Activated T-helper 9 cell treated with anti-CD3 and anti-CD28 coated beads, Interleukin-2, amount 50 U/mL, for 16 hours (primary cell): ENCODE measurements around the gene TBC1D2.
"Not testable (repeated sequence)": the region's sequence is repeated elsewhere in the genome, so short reads cannot be mapped to it uniquely, and the experiment has no call there.

ENCODE experiments used
- DNase-seq: peaks from one replicate; pipeline ENCODE4 v3.0.0-alpha.2; 2020; ENCODE audit warnings: low read depth

TBC1D2 gene

DNA sequence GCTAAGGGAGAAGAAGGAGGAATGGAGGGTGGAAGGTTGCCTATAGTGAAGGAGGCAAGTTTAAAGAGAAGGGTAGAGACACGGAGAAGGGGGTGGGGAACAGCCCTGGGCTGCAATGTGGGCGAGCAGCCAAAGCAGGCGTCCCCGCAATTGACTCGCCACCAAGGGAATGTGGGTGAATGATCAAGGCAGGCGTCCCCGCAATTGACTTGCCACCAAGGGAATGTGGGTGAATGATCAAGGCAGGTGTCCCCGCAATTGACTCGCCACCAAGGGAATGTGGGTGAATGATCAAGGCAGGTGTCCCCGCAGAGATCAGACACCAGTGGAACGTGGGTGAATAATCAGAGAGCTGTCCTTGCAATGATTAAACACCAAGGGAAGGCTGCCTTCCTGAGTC is 14.8 kb upstream of the TBC1D2 start:
- DNase-seq = not testable (repeated sequence)

DNA sequence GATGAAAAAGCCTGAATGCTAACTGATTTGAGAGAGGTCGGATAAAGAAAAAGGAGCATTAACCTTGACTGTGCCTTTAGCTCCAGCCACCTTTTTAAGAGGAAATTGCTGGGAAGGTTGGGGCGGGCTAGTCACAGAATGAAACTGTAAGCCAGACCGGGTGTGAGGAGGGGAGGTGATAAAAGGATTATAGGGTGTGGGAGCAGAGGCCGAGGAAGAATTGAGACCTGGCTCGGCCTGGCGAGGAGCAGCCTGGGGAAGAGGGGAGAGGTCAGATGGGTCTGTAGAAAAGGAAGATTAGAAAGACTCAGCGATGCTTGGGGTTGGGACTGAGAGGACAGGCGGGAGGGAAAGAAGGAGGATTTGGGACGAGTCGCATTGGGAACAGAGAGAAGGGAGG is 14.2 kb upstream of the TBC1D2 start:
- not testable (repeated sequence) for DNase-seq

DNA sequence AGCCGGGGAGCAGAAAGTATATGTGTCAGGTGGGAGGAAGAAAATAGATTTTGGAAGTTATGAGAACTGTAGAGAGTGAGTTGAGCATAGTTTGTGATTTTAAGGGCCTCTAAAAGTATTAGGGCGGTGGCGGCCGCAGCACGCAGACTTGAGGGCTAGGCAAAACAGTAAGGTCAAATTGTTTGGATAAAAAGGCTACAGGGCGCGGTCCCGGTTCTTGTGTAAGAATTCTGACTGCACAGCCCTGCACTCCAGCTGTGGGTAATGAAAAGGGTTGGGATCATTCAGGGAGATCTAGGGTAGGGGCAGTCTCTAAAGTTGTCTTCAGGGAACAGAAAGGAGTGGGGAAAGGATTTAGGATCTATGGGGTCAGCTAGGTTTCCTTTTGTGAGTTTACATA is 12.1 kb upstream of the TBC1D2 start:
- DNase-seq = not testable (repeated sequence)

DNA sequence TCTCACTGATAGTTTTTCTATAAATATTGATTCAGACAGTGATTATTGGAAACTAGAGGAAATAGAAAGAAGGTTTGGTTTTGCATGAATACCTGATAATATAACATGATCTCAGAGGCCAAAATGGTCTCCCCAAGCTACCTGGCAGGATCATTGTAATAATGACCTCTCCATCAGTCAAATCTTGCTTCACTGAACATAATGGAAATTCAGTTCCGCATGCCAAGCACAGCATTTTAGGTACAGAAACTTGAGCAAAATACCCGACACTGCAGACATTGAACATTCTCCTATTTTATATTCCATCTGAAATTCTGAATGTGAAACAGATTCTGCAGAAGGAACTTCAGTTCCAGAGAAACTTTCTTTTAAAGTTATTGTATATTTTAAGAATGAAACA is 9.1 kb upstream of the TBC1D2 start:
- no peak for DNase-seq

DNA sequence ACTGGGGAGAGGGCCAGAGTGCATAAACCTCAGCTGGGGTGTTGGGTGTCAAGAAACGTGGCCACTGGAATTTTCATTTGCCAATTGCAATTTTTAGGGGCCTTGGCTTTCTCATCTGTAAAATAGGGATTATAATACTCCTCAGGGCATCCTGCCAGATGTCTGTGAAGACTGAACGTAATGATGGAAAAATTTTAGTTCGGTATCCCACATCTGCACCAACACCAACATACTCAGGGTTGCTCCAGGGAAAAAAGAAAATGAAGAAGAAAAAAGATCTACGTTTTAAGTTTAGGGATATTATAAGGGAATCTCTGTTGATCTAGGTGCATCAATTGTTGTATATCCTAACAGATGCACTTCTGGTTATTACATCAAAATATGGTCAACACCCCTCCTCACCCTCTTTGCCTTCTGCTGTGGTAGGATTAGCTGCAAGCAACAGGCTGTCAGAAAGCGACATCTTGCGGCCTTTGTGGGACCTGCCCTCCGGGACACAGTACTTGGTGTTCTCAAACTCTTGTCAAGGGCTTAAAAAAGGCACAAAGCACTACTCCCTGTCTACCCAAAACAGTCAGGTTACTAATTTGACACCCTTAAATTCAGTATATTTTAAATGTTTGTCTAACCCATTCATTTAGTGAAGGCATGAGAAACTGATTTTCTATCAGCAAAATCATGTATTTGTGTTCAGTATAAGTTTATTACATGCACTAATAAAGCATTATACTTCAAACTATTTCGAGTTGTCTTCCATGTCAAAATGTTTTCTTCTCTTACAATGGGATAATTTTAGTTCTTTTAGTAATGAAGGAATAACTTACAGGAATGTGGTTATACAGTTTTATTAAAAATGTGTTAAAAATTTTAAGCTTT is 8.3 kb upstream of the TBC1D2 start:
- DNase-seq = peak; percentile 65

DNA sequence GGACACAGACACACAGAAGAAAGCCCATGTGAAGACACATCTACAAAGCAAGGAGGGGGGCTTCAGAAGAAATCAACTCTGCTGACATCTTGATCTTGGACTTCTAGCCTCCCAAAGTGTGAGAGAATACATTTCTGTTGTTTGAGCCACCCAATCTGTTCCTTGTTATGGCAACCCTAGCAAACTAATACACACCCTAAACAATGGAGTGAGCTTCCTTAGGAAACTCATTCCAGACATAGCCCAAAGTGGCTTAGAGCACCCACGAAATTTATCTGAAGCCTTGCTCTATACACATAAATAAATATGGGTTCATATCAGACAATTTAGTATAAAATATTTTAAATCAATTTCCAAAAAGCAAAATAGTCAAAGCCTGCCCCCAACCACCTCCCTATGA is 7.6 kb upstream of the TBC1D2 start:
- DNase-seq = no peak

DNA sequence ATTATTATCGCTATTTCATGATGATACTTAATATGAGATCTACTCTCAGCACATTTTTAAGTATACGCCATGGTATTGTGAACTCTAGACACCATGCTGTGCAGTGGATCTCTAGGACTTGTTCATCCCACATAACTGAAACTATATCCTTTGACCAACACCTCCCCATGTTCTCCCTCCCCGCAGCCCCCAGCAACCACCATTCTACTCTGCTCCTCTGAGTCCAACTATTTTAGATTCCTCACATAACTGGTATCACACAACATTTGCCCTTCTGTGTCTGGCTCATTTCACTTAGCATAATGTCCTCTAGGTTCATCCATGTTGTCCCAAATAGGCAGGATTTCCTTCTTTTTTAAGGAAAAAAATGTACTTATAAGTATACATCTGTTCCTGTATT is 6.6 kb upstream of the TBC1D2 start:
- DNase-seq = no peak

DNA sequence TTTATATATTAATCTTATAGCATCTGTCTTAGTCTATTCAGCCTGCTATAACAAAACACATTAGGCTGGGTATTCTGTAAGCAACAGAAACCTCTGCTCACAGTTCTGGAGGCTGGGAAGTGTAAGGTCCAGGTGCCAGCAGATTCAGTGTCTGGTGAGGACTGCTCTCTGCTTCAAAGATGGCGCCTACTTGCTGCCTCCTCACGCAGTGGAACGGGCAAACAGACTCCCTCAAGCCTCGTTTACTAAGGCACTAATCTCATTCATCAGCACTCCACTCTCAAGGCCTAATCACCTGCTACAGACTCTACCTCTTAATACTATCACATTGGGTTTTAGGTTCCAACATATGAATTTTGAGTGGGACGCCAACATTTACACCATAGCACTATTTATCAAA is 5.2 kb upstream of the TBC1D2 start:
- DNase-seq = no peak

DNA sequence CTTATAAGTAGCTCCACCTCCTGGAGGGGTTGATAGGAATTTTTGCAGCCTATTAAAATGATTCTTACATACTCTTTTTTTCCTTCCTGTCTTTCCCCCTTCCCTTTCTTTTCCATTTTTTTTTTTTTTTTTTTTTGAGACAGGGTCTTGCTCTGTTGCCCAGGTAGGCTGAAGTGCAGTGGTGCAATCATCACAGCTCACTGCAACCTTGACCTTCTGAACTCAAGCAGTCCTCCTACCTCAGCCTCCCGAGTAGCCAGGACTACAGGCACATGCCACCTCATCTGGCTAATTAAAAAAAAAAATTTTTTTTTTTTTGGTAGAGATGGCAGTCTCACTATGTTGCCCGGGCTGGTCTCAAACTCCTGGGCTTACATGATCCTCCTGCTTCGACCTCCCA is 4.3 kb upstream of the TBC1D2 start:
- no peak for DNase-seq

DNA sequence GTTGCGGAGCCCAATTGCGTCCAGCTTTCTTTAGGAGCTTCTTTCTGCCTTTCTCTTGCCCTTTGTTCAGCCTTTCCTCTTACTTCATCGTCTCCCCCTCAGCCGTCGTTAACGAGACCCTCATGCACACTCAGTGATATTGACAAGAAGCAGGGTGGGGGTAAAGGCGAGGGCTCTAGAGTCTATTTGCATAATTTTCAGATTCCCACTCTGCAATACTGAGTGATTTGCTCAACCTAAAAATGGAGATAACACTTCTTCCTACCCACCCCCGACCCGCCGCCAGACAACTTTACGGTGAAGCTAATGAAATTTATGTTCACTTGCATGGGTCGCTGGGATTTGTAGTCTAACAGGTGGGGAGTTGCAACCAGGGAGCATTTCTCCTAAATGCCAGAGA is 1.3 kb upstream of the TBC1D2 start:
- DNase-seq = no peak

DNA sequence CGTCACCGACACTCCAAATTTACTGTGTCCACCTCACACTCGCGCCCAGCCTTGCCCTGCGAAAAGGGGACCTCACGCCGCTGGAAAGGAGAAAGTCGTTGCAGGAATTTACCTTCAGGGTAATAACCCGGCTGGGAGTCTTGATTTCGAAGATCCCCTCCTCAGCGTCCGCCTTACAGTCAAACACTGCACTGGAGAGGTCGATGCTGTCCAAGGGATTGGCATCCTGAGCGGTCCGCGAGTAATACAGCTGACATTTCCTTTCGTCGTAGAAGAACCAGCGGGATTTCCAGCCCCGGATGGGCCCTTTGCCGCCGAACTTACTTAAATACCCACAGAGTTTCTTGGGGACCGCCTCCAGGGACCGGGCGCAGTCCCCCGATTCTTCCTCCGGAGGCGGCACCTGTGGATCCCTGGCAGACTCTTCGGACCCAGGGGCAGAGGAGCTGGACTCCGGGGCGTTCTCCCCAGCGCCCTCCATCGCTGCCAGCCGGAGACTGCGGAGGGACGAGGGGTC is 330 bp downstream of the TBC1D2 start:
- DNase-seq = no peak

DNA sequence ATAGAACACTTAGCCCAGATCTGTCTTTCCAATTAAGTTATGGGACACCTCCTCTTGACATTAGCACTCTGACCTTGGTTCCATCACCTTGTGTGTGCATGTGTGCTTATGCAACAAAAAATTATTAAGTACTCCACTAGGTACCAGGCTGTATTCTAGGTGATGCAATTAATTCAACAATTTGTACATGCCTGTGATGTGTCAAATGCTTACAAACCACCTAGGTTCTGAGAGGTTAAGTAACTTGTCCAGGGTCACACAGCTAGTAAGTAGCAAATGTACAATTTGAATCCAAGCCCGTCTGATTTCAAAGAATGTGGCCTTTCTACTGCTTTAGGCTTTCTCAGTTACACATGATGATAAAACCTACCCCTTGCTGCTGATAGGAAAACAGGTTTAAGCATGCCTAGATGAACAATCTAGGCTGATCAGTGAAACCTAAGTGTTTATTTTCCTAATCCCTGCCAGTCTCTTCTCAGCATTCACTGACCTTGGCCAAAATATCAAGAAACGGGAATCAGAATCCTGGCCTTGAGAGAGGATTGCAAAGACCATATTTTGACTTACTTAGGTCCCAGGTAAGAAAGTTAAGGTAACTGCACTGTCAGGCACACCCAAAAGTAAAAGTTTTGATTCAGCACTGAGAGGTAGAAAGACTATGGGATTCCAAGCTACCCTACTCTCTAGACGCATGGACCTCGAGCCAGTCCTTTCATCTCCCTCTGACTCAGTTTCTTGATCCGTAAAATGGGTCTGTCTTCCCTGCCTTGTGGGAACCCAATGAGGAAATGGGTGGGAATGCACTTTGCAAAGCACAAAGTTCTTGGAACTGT is 1.0 kb downstream of the TBC1D2 start:
- no peak for DNase-seq

DNA sequence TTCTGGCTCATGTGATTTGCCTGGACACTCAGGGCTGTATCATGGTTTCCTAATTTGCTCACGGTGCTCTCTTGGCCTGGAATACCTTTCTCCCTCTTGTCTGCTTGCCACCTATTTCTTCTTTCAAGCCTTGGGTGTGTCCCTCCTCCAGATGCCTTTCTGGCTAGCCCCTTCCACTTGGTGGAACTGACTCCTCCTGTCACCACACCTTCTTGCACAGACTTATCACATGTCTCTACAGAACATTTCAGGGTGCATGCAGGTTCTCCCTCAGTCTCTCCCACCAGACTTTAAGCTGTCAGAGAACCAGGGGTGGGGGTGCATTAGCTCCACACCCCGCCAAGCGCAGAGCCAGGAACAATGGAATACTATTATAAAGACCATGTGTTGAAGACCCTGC is 1.9 kb downstream of the TBC1D2 start:
- DNase-seq = no peak

DNA sequence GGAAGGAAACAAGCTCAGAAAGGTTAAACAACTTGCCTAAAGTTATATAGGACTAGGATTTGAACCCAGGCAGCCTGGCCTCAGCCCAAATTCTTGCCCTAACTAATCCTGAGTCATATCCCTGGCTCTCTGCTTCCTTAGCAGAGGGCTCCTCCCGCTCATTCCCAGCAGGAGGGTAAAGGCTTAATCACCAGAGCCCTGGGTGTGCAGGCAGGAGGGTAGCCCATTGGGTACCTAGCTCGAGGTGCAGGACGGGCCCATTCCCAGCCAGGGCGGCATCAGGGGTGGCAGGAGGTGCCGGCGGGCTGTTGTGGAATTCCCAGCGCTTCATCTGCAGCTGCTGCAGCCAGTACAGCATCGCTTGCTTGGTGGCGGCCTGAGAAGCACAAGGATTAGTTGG is 3.9 kb downstream of the TBC1D2 start:
- DNase-seq = no peak

DNA sequence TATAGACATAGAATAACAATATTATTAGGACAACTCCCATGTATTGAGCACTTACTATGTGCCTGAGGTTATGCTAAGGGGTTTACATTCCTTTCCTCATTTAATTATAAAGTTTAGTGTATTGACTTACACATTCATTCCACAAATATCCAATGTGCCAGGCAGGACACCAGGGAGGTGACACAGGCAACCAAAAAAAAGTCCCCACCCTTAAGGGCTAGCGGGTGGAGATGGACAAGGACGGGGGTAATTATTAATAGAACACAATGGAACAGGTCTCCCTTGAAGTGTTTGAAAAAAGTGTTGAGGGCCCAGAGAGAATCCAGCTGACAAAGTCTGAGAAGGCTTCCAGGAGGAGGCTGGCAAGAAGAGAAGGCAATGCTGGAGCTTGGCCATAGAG is 5.7 kb downstream of the TBC1D2 start:
- no peak for DNase-seq

DNA sequence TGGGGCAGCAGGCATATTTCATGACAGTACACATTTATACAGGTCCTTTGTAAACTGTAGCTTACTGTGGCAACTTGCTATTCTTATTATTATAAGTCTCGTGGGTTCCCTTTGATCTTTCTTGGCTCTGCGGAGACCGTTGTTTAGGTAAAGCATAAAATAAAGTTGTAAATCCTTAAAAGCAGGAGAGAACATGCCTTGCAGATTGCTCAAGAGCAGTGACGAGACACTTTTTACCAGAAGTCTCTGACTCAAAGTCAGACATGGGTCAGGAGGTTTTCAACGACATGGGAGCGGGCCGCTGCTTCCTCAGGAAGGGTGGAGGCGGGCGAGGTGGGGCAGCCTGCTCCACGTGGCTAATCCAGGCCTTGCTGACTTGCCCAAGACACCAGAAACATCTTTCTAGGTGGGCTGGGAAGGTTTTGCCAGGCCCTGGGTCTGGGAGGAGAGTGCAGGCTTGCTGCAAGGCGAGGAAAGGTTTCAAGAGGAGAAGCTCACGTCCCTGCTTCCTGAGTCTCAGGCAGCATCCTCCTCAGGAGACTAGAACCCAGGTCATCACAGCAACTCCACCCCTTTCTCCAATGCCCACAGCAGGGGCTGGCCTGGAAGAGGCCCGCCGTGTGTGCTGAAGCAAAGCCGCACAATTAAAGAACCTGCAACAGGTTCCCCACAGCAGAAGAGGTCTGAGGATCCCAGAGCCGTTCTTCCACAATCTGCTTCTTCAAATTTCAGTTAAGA is 6.5 kb downstream of the TBC1D2 start:
- DNase-seq = no peak

DNA sequence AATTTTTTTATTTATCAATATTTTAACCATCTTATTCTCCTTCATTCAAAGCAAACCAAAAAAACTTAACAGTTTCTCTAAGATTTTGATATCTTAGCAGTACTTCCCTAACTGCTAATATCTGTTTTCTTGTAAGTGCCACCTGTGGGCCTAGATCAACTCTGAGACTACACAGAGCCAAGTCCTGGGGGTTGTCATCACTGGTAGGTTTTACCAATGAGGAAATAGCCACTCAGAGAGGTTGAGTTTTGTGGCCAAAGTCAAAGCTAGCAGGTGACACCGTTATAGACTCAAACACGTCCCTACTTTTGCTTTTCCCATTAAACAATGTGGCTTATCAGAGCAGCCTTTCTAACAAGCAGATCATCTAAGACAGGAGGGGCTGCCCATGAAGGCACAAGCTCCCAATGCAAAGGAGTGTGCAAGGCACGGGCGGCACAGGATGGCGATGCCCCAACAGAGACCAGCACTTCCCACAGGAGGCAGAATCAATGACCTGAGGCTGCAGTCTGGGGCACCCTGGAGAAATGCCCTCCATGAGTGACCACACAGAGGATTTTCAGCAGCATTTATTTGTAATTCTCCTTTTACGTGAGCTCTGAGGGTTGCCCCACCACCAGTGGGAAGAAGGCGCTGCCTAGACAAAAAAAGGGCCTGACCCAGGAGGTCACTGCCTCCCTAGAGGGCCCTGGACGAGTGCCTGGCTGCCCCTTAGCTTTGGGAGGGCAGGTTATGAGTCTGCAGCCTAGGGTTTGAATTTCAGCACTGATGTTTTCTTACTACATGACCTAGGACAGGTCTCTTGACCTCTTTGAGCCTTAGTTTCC is 7.4 kb downstream of the TBC1D2 start:
- DNase-seq = no peak

DNA sequence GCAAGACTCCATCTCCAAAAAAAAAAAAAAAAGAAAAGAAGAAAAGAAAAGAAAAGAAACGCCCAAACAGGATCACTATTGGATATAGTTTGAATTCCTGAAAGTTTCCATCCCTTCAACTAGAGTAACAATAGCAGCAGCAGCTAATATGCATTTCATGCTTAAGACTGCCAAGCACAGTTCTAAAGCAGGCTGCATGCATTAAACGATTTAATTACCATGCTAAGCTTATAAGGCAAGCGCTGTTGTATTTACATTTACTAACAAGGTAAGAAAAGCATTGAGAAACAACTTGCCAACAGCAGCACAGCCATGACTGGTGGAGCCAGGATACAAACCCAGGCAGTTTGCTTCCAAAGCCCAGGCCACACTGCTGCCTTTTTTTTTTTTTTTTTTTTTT is 13.0 kb downstream of the TBC1D2 start:
- no peak for DNase-seq

DNA sequence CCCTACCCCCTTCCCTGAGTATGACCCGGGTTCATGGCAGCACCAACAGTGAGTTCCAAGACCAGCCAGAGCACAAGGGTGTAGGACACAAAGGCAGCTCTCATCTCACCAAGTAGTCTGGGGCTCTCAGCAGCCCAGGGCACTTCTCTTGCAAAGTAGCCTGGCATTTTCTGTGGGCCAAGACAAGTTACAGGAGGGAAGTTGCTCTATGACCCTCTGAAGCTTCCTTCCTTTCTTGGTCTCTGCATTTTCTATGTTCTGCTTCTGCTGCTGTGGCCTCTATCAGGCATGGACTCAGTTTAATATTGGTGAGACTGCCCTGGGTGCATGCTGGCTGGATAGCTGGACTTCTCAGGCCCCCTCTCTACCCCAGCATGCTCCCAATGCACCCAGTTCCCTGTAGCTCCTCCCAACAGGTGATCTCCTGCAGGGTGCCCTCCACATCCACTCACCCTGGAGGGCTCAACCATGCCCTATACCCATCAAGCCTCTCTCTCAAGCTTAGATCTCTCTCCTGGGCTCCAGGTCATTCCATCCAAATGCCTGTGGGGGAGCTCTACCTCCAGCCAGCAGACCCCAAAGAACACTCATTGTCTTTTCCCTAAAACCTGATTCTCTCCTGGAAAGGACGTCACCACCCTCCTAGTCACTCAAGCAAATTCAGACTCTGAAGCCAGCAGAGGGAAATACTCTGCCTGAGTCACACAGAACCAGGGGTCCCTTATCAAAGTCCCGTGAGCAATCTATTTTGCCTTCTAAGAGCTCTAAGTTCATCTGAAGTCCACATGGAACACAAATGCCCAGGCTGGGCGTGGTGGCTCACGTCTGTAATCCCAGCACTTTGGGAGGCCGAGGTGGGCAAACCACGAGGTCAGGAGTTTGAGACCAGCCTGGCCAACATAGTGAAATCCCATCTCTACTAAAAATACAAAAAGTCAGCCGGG is 13.8 kb downstream of the TBC1D2 start:
- no peak for DNase-seq

DNA sequence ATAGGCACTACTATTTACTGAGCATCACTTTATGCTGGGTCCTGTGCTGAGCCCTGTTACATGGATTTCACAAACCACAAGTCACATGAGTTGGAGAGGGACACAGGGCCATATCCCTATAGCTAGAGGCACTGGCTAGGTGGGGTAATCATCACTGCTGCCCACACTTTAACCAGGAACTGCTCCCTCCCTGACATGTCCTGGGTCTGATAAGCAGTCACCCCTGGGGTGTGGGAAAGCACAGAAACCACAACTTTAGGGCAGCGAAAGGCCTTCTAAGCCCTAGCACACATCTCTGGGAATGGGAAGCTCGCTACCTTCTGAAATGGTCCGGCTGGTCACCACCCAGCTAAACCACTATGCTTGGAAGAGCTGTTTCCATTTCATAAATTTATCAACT is 15.0 kb downstream of the TBC1D2 start:
- DNase-seq = no peak
